Measurements from ENCODE around the gene POLK. TPM values are rescaled to one million over a fixed set of nuclear protein-coding genes. Genes with fewer than 3 reads are reported as not detected.

The POLK gene
- total RNA-seq, 1 donor from 2014 or later = 22.4 TPM

GRCh38 chr5:75640826-75641225 lies 129.1 kb downstream of the POLK start:
- FAIRE-seq (no peak), DNase-seq (ENCODE audit: low read depth) (no peak)
- H3K27me3 ChIP-seq (ENCODE audit: control insufficient read depth, insufficient read depth, low read length) = no peaks in the 10 kb centered on the region
- H3K36me3 ChIP-seq (ENCODE audit: control insufficient read depth, insufficient read depth, low read length) = no peaks in the 10 kb centered on the region
- no peak for TF ChIP-seq CTCF (IDR thresholded peaks at IDR 0.05; ENCODE audit: insufficient read depth, low read length, severe bottlenecking)
- H3K4me3 ChIP-seq (ENCODE audit: low read depth, low read length) = no peak overlapping the region

GRCh38 chr5:75648712-75649111 lies 137.0 kb downstream of the POLK start:
- FAIRE-seq = no peak
- TF ChIP-seq CTCF (IDR thresholded peaks at IDR 0.05; ENCODE audit: insufficient read depth, low read length, severe bottlenecking) = no peak

More at GRCh38 chr5:75648712-75649111, 137.0 kb downstream of the POLK start:
- Histone ChIP-seq H3K36me3 (ENCODE audit: control insufficient read depth, insufficient read depth, low read length) (no peaks in the 10 kb centered on the region), H3K4me3 (ENCODE audit: low read depth, low read length) (no peak overlapping the region), H3K27me3 (ENCODE audit: control insufficient read depth, insufficient read depth, low read length) (no peaks in the 10 kb centered on the region)
- no peak for DNase-seq (ENCODE audit: low read depth)

Other genes with a start within 250 kb of the POLK start
- gene HMGCR, start 174.7 kb upstream of the POLK start, total RNA-seq = 83.7 and 124 TPM in 2 replicates
- 20.5 and 25.3 TPM in 2 replicates for gene CERT1, start 262 bp upstream of the POLK start, total RNA-seq
- gene ANKDD1B, start 99.6 kb downstream of the POLK start, total RNA-seq = 1.3 and 1.9 TPM in 2 replicates
- gene POC5, start 205.5 kb downstream of the POLK start, total RNA-seq = 8.3 and 16.3 TPM in 2 replicates